Measurements from ENCODE around the gene PHACTR1. TPM values are rescaled to one million over a fixed set of nuclear protein-coding genes. Genes with fewer than 3 reads are reported as not detected.
"Not testable (repeated sequence)": the region's sequence is repeated elsewhere in the genome, so short reads cannot be mapped to it uniquely, and the experiment has no call there.

The PHACTR1 gene
- polyA plus RNA-seq, 4 donors, result 10.9 to 22.0 (median 16.3) TPM

- DNase-seq (ENCODE audit: low read depth in 4 of 4, low spot score in 2 of 4), result no peak
Measured at GRCh38 chr6:13131935-13132661, 415.5 kb downstream of the PHACTR1 start.

- not testable (repeated sequence) for DNase-seq (ENCODE audit: low read depth in 4 of 4, low spot score in 2 of 4)
Measured at GRCh38 chr6:13133894-13134293, 417.3 kb downstream of the PHACTR1 start.

GRCh38 chr6:13135152-13135551 lies 418.6 kb downstream of the PHACTR1 start:
- no peak for DNase-seq (ENCODE audit: low read depth in 4 of 4, low spot score in 2 of 4)

- no peak for DNase-seq (ENCODE audit: low read depth in 4 of 4, low spot score in 2 of 4)
Measured at GRCh38 chr6:13139119-13139518, 422.6 kb downstream of the PHACTR1 start.

- DNase-seq (ENCODE audit: low read depth in 4 of 4, low spot score in 2 of 4), result no peak
Measured at GRCh38 chr6:13140980-13141379, 424.4 kb downstream of the PHACTR1 start.

GRCh38 chr6:13141387-13141786 lies 424.8 kb downstream of the PHACTR1 start:
- DNase-seq (ENCODE audit: low read depth in 4 of 4, low spot score in 2 of 4), result no peak

- no peak for DNase-seq (ENCODE audit: low read depth in 4 of 4, low spot score in 2 of 4)
Measured at GRCh38 chr6:13142611-13143010, 426.0 kb downstream of the PHACTR1 start.

GRCh38 chr6:13146442-13146841 lies 429.9 kb downstream of the PHACTR1 start:
- DNase-seq (ENCODE audit: low read depth in 4 of 4, low spot score in 2 of 4), result no peak

GRCh38 chr6:13147376-13147775 lies 430.8 kb downstream of the PHACTR1 start:
- DNase-seq (ENCODE audit: low read depth in 4 of 4, low spot score in 2 of 4), result no peak

- DNase-seq (ENCODE audit: low read depth in 4 of 4, low spot score in 2 of 4), result no peak
Measured at GRCh38 chr6:13147782-13148181, 431.2 kb downstream of the PHACTR1 start.

- no peak for DNase-seq (ENCODE audit: low read depth in 4 of 4, low spot score in 2 of 4)
Measured at GRCh38 chr6:13152764-13153163, 436.2 kb downstream of the PHACTR1 start.

GRCh38 chr6:13156381-13156780 lies 439.8 kb downstream of the PHACTR1 start:
- no peak for DNase-seq (ENCODE audit: low read depth in 4 of 4, low spot score in 2 of 4)

GRCh38 chr6:13157293-13157692 lies 440.7 kb downstream of the PHACTR1 start:
- DNase-seq (ENCODE audit: low read depth in 4 of 4, low spot score in 2 of 4), result no peak

- no peak for DNase-seq (ENCODE audit: low read depth in 4 of 4, low spot score in 2 of 4)
Measured at GRCh38 chr6:13159300-13159699, 442.7 kb downstream of the PHACTR1 start.

GRCh38 chr6:13159822-13160221 lies 443.3 kb downstream of the PHACTR1 start:
- DNase-seq (ENCODE audit: low read depth in 4 of 4, low spot score in 2 of 4), result not testable (repeated sequence)

- no peak for DNase-seq (ENCODE audit: low read depth in 4 of 4, low spot score in 2 of 4)
Measured at GRCh38 chr6:13163161-13163944, 446.8 kb downstream of the PHACTR1 start.

GRCh38 chr6:13164291-13164690 lies 447.7 kb downstream of the PHACTR1 start:
- DNase-seq (ENCODE audit: low read depth in 4 of 4, low spot score in 2 of 4), result no peak

- DNase-seq (ENCODE audit: low read depth in 4 of 4, low spot score in 2 of 4), result peak in 1 of 4 donors; percentile 23
Measured at GRCh38 chr6:13165502-13166172, 449.1 kb downstream of the PHACTR1 start.

GRCh38 chr6:13166269-13166668 lies 449.7 kb downstream of the PHACTR1 start:
- no peak for DNase-seq (ENCODE audit: low read depth in 4 of 4, low spot score in 2 of 4)

- DNase-seq (ENCODE audit: low read depth in 4 of 4, low spot score in 2 of 4), result no peak
Measured at GRCh38 chr6:13166916-13167315, 450.3 kb downstream of the PHACTR1 start.

GRCh38 chr6:13172291-13172690 lies 455.7 kb downstream of the PHACTR1 start:
- no peak for DNase-seq (ENCODE audit: low read depth in 4 of 4, low spot score in 2 of 4)

Data from left renal cortex interstitium (tissue), 4 donors.